CD4-positive, alpha-beta T cell treated with Interleukin-2 at 100 ng/mL for 4 hours (primary cell): Measurements from ENCODE around the gene ZNF428.

Experiments used
- DNase-seq: peaks from one replicate; pipeline ENCODE4 v3.0.0-alpha.2; 2020; ENCODE audit warnings: low spot score

ZNF428 gene

GRCh38 chr19:43562226-43562697, 57.2 kb downstream of the ZNF428 start:
- DNase-seq: no peak

GRCh38 chr19:43561139-43561970, 58.1 kb downstream of the ZNF428 start:
- DNase-seq: no peak

- DNase-seq: no peak
These were observed 58.7 kb downstream of the ZNF428 start for GRCh38 chr19:43560687-43561086.
